Stimulated activated CD4-positive, alpha-beta T cell treated with anti-CD3 and anti-CD28 coated beads, Interleukin-12 subunit alpha, Interleukin-12 subunit beta, amount 100 ng/mL, for 4 hours (primary cell): ENCODE data around the gene CNFN.

Source experiments
- DNase-seq: peaks from one replicate; pipeline ENCODE4 v3.0.0-alpha.2; 2020

Gene CNFN, protein sequence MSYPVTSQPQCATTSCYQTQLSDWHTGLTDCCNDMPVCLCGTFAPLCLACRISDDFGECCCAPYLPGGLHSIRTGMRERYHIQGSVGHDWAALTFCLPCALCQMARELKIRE

GRCh38 chr19:42389899-42390298, at the start of gene CNFN:
Gene CNFN (minus strand): TSS chr19:42390297. CDS start chr19:42389037, 1,260 bp downstream.
- no peak for DNase-seq

GRCh38 chr19:42436006-42436405, 45.9 kb upstream of the CNFN start:
- DNase-seq, result no peak

DNA sequence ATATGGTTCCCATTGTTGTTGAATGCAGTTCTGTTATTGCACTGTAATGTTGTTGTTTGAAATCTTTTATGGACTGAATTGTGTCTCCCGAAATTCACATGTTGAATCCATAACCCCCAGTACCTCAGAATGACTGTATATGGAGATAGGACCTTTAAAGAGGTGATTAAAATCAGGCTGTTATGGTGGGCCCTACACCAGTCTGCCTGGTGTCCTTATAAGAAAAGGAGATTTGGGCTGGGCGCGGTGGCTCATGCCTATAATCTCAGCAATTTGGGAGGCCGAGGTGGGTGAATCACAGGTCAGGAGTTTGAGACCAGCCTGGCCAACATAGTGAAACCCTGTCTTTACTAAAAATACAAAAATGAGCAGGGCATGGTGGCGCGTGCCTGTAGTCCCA, 45.2 kb upstream of the CNFN start:
- no peak for DNase-seq

DNA sequence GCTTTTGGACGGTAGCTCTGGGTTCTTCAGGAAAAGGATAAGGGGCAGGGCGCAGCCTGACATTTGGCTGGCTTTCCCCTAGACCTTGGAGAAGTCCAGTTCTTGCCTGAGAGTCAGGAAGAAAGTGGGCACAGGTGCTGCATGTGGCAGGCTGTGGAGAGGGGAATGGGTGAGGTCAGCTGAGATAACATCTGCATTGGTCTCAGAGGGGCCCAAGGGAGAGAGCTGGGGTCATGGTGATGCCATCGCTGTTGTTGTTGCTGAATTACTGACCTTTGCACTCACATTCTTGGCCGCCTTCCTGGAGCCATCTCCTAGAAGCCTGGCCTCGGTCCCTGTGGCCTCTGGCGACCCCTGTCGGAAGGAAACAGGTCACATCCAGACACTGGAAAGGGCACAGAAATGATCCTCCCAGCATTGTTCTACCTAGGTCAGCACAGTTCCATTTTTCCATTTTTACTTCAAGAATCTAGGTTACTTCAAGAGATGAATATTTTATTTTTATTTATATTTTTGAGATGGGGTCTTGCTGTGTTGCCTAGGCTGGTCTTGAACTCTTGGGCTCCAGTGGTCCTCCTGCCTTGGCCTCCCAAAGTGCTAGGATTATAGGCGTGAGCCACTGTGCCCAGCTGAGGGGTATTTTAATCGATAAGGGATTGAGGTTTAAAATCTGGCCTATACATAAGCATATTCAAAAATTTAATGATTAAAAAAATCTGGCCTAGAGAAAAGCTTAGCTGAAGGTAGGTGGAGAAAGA, 43.6 kb upstream of the CNFN start:
- DNase-seq, result peak; percentile 55

GRCh38 chr19:42431486-42431885, 41.4 kb upstream of the CNFN start:
- no peak for DNase-seq

- no peak for DNase-seq
These were observed 38.6 kb upstream of the CNFN start for GRCh38 chr19:42428676-42429075.

DNA sequence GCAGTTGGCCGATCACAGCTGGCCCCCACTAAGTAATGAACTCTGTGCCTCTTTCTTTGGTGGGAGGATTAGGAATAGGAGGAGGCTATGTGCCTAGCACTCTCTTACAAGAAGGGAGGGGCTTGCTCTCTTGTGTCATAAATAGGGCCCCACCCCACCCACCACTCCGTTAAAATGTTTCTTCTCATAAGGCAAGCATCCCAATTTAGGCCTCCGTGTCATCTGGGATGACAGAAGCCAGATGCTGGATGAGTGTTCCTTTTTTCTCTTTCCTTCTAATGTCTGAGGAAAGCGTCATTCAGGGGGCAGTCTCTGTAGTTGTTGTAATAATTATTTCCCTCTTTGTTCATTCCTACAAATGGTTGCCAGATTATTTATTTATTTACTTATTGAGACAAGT, 37.2 kb upstream of the CNFN start, which contains the start of gene LIPE:
Gene LIPE (minus strand): TSS at position 76 of the 400 bp plus-strand sequence. CDS start 239 bp downstream, outside the sequence.
- DNase-seq, result no peak

GRCh38 chr19:42426643-42427042, 36.5 kb upstream of the CNFN start:
- no peak for DNase-seq

DNA sequence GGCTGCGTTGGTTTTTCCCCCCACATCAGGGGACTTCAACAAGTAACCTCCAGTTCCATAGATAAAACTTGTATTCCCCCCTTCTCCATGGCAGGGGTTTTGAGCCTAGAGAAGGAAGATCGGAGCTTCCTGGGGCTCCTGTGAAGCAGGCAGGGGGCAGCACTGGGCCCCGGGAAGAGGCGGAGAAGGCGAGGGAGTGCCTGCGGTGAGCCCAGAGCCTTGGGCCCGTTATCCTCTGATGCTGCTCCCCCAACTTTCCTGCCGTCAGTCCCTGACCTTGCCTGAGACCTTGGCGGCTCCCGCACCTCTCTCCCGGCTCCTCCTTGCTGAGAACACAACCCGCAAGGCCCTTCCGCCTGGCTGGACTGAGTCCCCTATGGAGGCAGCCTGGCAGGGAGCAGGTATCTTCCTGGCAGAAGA, 34.6 kb upstream of the CNFN start:
- DNase-seq, result no peak

GRCh38 chr19:42424345-42424707, 34.2 kb upstream of the CNFN start:
- DNase-seq, result no peak

- peak; percentile 93 for DNase-seq
These were observed 33.6 kb upstream of the CNFN start for GRCh38 chr19:42423462-42424344.

DNA sequence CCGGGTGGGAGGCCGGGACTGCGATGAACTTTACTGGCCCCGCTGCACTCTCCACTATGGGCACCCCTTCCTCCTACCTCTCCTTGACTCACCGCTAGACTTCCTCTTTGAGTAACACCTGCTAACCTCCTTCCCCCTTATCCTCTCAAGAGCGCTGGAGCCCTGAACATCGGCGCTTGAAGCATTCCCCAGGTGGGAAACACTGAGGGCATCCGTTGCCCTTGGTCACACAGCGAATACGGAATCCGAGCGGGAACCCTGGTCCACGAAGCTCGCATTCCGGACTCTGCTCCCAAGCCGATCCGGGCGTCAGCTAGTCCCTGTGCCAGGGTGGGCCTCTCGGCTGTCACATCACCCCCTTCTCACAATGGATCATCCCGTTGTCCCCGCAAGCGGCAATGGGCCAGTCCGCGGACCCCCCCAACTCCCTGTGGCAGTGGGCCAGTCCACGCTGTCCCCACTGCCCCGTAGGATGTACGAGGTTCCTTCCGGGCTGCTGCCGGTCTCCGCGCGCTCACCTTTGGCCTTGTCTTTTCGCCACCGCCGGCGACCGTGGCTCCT, 32.9 kb upstream of the CNFN start:
- DNase-seq, result peak; percentile 35

DNA sequence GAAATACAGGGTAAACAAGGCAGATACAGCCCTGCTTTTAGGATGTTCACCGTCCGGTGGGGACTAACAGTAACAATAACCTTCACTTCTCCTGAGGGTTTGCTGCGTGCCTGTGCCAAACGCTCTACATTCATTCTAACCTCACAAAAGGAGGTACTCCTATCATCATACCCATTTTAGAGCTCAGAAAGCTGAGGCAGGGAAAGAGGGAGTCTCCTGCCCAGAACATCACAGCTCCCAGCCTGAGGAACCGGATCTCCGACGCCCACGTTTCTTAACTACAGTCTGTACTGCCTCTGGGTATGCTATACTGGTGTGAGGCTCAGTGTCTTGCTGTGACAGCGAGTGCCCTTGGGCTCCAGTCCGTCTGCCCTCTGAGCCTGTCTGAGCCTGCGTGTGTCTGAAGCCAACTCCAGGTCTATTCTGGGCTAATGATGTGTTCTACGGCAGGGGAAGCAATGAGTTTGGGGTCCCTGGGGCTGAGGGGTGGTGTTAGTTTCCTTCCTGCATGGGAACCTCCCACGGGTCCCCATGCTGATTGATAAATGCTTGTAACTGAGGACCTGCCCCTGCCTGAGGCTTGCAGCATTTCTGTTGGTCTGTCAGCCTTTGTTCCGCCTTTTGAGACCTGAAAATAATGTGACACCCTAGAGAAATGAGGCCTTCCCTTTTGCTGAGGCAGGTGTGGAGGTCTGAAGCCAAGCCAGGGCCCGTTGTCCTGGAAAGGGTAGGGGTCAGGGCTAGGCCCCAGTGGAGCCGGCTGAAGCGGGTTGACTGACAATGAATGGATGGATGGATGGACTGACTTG, 32.2 kb upstream of the CNFN start:
- DNase-seq, result no peak

GRCh38 chr19:42421591-42422031, 31.5 kb upstream of the CNFN start:
- DNase-seq, result no peak

DNA sequence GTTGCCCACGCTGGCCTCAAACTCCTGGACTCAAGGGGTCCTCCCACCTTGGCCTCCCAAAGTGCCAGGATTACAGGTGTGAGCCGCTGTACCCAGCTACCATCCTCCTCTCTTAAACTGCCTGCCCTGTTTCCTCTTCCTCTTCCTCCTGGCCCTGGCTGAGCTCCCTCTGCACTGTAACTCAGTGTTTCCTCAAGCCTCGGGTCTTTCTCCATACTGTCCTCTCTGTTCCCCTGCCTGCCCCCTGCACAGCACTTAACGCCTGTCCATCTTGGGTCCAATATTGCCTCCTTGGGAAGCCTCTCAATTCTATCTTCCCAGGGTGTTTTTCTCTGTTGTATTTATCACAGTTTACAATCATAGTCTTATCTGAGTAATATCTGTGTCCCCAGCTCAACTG, 31.0 kb upstream of the CNFN start:
- no peak for DNase-seq

DNA sequence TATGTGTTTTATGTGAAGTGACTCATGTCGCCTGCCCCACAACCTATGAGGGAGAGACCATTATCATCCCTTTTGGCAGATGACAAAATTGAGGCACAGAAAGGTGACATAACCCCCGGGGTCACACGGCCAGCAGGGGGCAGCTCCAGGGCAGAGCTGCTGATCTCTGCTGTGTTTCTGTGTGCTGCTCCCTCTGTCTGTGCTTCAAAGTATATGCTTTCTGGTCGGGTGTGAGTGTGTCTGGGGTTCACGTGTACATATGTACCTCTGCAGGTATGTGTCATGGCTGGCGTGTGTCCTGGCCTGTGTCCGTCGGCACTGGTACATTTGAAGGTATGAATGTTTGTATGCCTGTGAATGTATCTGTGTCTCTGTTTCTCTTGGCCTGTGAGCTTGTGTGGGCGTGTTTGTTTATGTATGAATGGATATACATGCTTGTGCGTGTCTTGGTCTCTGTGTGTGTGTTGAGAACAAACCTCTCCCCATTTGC, 30.0 kb upstream of the CNFN start:
- peak; percentile 75 for DNase-seq

- no peak for DNase-seq
These were observed 29.2 kb upstream of the CNFN start for GRCh38 chr19:42419309-42419708.

- no peak for DNase-seq
These were observed 22.6 kb upstream of the CNFN start for GRCh38 chr19:42412661-42413076.

DNA sequence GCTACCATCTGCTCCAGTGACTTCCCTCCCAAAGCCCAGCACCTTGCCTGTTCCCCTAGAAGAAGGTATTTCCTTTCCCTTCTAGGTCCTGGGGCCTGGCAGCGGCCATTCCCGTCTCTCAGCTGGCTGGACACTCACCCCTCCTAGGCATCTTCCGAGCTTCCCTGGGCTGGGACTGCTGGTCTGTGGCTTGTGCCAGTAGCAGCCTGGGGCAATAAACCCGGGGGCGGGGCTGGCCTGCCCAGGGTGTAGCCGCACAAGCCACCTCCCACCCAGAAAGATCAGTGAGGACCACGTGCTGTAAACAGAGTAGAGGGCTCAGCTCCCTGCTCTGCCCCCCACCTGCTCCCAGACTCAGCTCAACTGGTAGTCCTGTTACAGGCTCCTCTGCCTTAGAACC, 22.1 kb upstream of the CNFN start:
- no peak for DNase-seq

GRCh38 chr19:42411581-42412178, 21.6 kb upstream of the CNFN start:
- no peak for DNase-seq

- no peak for DNase-seq
These were observed 20.3 kb upstream of the CNFN start for GRCh38 chr19:42410371-42410770.

- DNase-seq, result no peak
These were observed 19.4 kb upstream of the CNFN start for GRCh38 chr19:42409477-42409876.
